HepG2 (cell line): Measurements from ENCODE around the gene TMEM229B. TPM values are rescaled to one million over a fixed set of nuclear protein-coding genes. Genes with fewer than 3 reads are reported as not detected.

Source experiments
- ADNP ChIP-seq: sonication (generic); formaldehyde crosslinking; IDR thresholded peaks from 2 replicates; pipeline ENCODE4 v1.4.0; 2020; ENCODE audit warnings: missing genetic modification reagents
- MEIS2 ChIP-seq: sonication (generic); formaldehyde crosslinking; IDR thresholded peaks from 2 replicates; pipeline ENCODE4 v1.9.0; 2021; ENCODE audit warnings: mild to moderate bottlenecking, missing genetic modification reagents
- PHF20 ChIP-seq: sonication (generic); formaldehyde crosslinking; IDR thresholded peaks from 2 replicates; pipeline ENCODE4 v1.5.0; 2020; ENCODE audit warnings: mild to moderate bottlenecking, missing genetic modification reagents
- POLR2G ChIP-seq: fragments of 200-400 bp; formaldehyde crosslinking; IDR thresholded peaks from 2 replicates; pipeline ENCODE4 v1.6.1; 2018; ENCODE audit warnings: mild to moderate bottlenecking, low read depth, low read length, moderate library complexity
- RCOR2 ChIP-seq: IDR thresholded peaks from 2 replicates; pipeline ENCODE4 v1.6.1; 2016; ENCODE audit warnings: missing biosample characterization, missing genetic modification reagents
- SMAD9 ChIP-seq: sonication (generic); formaldehyde crosslinking; IDR thresholded peaks from 2 replicates; pipeline ENCODE4 v1.5.1; 2020; ENCODE audit warnings: mild to moderate bottlenecking, missing genetic modification reagents
- SP5 ChIP-seq: IDR thresholded peaks from 2 replicates; pipeline ENCODE4 v1.6.1; 2016; ENCODE audit warnings: low read depth, borderline replicate concordance
- SRF ChIP-seq: IDR thresholded peaks from 2 replicates; pipeline ENCODE4 v1.6.1; 2011; ENCODE audit warnings: mild to moderate bottlenecking, low read depth, low read length, moderate library complexity
- SRY ChIP-seq: sonication (generic); formaldehyde crosslinking; IDR thresholded peaks from 2 replicates; pipeline ENCODE4 v1.8.0; 2022; ENCODE audit warnings: mild to moderate bottlenecking, missing genetic modification reagents
- WIZ ChIP-seq: sonication (generic); formaldehyde crosslinking; IDR thresholded peaks from 2 replicates; pipeline ENCODE4 v1.5.1; 2020; ENCODE audit warnings: mild to moderate bottlenecking, missing genetic modification reagents
- ZBTB1 ChIP-seq: sonication (generic); formaldehyde crosslinking; IDR thresholded peaks from 2 replicates; pipeline ENCODE4 v1.4.0; 2020; ENCODE audit warnings: missing genetic modification reagents, borderline replicate concordance
- ZBTB8A ChIP-seq: sonication (generic); formaldehyde crosslinking; IDR thresholded peaks from 2 replicates; pipeline ENCODE4 v1.4.0; 2020; ENCODE audit warnings: mild to moderate bottlenecking, low read depth, missing genetic modification reagents, borderline replicate concordance
- ZMYM3 ChIP-seq: sonication (generic); formaldehyde crosslinking; IDR thresholded peaks from 2 replicates; pipeline ENCODE4 v1.5.1; 2020; ENCODE audit warnings: mild to moderate bottlenecking, missing genetic modification reagents
- ZNF207 ChIP-seq: fragments of 450-650 bp; IDR thresholded peaks from 2 replicates; pipeline ENCODE4 v1.6.1; 2016; ENCODE audit warnings: antibody characterized with exemption, borderline replicate concordance
- ZNF501 ChIP-seq: sonication (generic); formaldehyde crosslinking; IDR thresholded peaks from 2 replicates; pipeline ENCODE4 v1.5.1; 2020; ENCODE audit warnings: mild to moderate bottlenecking, moderate library complexity, missing genetic modification reagents
- ZNF598 ChIP-seq: sonication (generic); formaldehyde crosslinking; IDR thresholded peaks from 2 replicates; pipeline ENCODE4 v1.5.1; 2020; ENCODE audit warnings: mild to moderate bottlenecking, missing genetic modification reagents, borderline replicate concordance
- ZNF670 ChIP-seq: sonication (generic); formaldehyde crosslinking; IDR thresholded peaks from 2 replicates; pipeline ENCODE4 v1.8.0; 2022; ENCODE audit warnings: mild to moderate bottlenecking, missing genetic modification reagents, borderline replicate concordance
- ZNF777 ChIP-seq: sonication (generic); formaldehyde crosslinking; IDR thresholded peaks from 2 replicates; pipeline ENCODE4 v1.4.0; 2020; ENCODE audit warnings: missing genetic modification reagents
- ZNF816 ChIP-seq: sonication (generic); formaldehyde crosslinking; IDR thresholded peaks from 2 replicates; pipeline ENCODE4 v1.8.0; 2022; ENCODE audit warnings: missing genetic modification reagents, mild to moderate bottlenecking, borderline replicate concordance
- polyA plus RNA-seq, 8 experiments: library from polyadenylated mRNA; depleted of rRNA in 3 of 8; stranded (reverse) in 7 of 8; unstranded in 1 of 8; fragments of >200 nt; fragmentation: Illumina TruSeq in 4 of 8; extraction: Trizol in 4 of 8; gene quantifications; 2 replicates each; pipeline versions ENCODE4 v1.2.1 to v1.2.3, GENCODE V29; 2011 to 2016; ENCODE audit warnings: low read depth in 4 of 8, missing spikeins in 1 of 8, mixed read lengths in 1 of 8; ENCODE audit not compliant: insufficient read depth in 1 of 8
- total RNA-seq, 5 experiments: library from RNA; depleted of rRNA; stranded (reverse); fragments of >200 nt; fragmentation: Illumina TruSeq; extraction: Trizol; gene quantifications; 2 replicates each; pipeline ENCODE4 v1.2.3, GENCODE V29; 2016; ENCODE audit warnings: low read depth in 1 of 5
- TF ChIP-seq, protein P1 (sequence below): sonication (generic); formaldehyde crosslinking; IDR thresholded peaks from 2 replicates; pipeline ENCODE4 v1.4.0; 2020; ENCODE audit warnings: missing genetic modification reagents
- TF ChIP-seq, protein P2 (sequence below): IDR thresholded peaks from 2 replicates; pipeline ENCODE4 v1.6.1; 2016; ENCODE audit warnings: mild to moderate bottlenecking, missing biosample characterization, missing genetic modification reagents
- TF ChIP-seq, protein P3 (sequence below): sonication (generic); formaldehyde crosslinking; IDR thresholded peaks from 2 replicates; pipeline ENCODE4 v1.8.0; 2022; ENCODE audit warnings: mild to moderate bottlenecking, missing genetic modification reagents, borderline replicate concordance
- TF ChIP-seq, protein P4 (sequence below): IDR thresholded peaks from 2 replicates; pipeline ENCODE4 v1.6.1; 2016; ENCODE audit warnings: low read depth
- TF ChIP-seq, protein P5 (sequence below): sonication (generic); formaldehyde crosslinking; IDR thresholded peaks from 2 replicates; pipeline ENCODE4 v1.5.0; 2020; ENCODE audit warnings: missing genetic modification reagents
- TF ChIP-seq, protein P6 (sequence below): sonication (generic); formaldehyde crosslinking; IDR thresholded peaks from 2 replicates; pipeline ENCODE4 v1.5.0; 2020; ENCODE audit warnings: mild to moderate bottlenecking, low read depth, missing genetic modification reagents, borderline replicate concordance

Gene TMEM229B
- total and polyA plus RNA-seq, 2 of the 13 experiments (the other 11 are each of a cell fraction or from before 2014, with no cell fraction given): 0.69 to 1.1 TPM

DNA sequence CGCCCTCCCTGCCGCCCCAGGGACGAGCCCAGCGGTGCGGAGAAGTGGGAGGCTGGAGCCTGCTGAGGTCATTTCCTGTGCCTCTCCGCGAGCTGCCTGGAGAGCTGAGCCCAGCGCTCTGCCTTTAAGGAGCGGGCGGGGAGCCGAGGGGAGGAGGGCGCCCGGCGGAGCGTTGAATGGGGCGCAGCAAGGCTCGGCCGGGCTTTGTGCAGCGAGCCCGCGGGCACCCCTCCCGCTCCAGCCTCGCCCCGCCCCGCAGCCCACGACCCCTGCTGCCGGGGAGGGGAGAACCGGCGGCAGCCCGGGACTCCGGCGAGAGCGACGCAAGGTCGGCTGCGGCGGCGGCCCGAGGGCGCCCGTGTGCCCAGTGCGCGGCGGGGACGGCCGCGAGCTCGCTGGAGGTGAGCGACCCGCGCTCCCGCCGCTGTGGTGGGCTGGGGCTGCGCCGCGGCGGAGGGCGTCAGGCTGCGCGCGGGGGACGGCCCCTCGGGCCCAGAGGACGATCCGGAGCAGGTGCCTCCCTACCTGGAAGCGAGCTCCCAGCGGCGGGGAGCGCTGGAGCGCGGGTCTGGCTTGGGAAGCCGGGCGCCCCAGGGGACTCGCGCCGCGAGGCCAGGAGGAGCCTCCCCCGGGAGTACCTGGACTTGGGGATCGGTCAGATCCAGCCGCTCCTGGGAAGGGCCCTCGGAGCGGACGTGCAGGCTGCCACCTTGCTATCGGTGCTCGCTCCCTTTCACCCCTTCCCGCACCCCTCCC, 44.7 kb upstream of the TMEM229B start, which contains the start of gene PLEKHH1 (continued):
- TF ChIP-seq, protein P1, sequence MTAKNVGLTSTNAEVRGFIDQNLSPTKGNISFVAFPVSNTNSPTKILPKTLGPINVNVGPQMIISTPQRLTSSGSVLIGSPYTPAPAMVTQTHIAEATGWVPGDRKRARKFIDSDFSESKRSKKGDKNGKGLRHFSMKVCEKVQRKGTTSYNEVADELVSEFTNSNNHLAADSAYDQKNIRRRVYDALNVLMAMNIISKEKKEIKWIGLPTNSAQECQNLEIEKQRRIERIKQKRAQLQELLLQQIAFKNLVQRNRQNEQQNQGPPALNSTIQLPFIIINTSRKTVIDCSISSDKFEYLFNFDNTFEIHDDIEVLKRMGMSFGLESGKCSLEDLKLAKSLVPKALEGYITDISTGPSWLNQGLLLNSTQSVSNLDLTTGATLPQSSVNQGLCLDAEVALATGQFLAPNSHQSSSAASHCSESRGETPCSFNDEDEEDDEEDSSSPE (CRISPR knock-in tag): 0 out of 2 replicates have a peak, but pooled peaks have one; percentile 31
- TF ChIP-seq ZNF777 (CRISPR knock-in tag) (peak; percentile 68), PHF20 (CRISPR knock-in tag) (no peak; the same call in 1 of the 2 replicates), ZNF501 (CRISPR knock-in tag) (peak; percentile 50; the same call in 1 of the 2 replicates), ZNF207 (no peak), MEIS2 (CRISPR knock-in tag) (0 out of 2 replicates have a peak, but pooled peaks have one; percentile 16), ZBTB1 (CRISPR knock-in tag) (no peak), SRF (no peak), ZNF670 (CRISPR knock-in tag) (no peak), SRY (CRISPR knock-in tag) (peak; percentile 29; the same call in 1 of the 2 replicates), SMAD9 (no peak), SP5 (CRISPR knock-in tag) (no peak), ZNF816 (CRISPR knock-in tag) (no peak), ZMYM3 (CRISPR knock-in tag) (no peak), ZBTB8A (no peak), ADNP (CRISPR knock-in tag) (no peak), POLR2G (peak; percentile 90), ZNF598 (no peak), WIZ (no peak), RCOR2 (CRISPR knock-in tag) (no peak)
- TF ChIP-seq, protein P2, sequence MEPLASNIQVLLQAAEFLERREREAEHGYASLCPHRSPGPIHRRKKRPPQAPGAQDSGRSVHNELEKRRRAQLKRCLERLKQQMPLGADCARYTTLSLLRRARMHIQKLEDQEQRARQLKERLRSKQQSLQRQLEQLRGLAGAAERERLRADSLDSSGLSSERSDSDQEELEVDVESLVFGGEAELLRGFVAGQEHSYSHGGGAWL (CRISPR knock-in tag): 0 out of 2 replicates have a peak, but pooled peaks have one; percentile 28
- TF ChIP-seq, protein P3, sequence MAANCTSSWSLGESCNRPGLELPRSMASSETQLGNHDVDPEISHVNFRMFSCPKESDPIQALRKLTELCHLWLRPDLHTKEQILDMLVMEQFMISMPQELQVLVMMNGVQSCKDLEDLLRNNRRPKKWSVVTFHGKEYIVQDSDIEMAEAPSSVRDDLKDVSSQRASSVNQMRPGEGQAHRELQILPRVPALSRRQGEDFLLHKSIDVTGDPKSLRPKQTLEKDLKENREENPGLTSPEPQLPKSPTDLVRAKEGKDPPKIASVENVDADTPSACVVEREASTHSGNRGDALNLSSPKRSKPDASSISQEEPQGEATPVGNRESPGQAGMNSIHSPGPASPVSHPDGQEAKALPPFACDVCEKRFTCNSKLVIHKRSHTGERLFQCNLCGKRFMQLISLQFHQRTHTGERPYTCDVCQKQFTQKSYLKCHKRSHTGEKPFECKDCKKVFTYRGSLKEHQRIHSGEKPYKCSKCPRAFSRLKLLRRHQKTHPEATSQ (CRISPR knock-in tag): no peak
- TF ChIP-seq, protein P4, sequence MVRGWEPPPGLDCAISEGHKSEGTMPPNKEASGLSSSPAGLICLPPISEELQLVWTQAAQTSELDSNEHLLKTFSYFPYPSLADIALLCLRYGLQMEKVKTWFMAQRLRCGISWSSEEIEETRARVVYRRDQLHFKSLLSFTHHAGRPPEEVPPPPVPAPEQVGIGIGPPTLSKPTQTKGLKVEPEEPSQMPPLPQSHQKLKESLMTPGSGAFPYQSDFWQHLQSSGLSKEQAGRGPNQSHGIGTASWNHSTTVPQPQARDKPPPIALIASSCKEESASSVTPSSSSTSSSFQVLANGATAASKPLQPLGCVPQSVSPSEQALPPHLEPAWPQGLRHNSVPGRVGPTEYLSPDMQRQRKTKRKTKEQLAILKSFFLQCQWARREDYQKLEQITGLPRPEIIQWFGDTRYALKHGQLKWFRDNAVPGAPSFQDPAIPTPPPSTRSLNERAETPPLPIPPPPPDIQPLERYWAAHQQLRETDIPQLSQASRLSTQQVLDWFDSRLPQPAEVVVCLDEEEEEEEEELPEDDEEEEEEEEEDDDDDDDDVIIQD: no peak
- TF ChIP-seq, protein P5, sequence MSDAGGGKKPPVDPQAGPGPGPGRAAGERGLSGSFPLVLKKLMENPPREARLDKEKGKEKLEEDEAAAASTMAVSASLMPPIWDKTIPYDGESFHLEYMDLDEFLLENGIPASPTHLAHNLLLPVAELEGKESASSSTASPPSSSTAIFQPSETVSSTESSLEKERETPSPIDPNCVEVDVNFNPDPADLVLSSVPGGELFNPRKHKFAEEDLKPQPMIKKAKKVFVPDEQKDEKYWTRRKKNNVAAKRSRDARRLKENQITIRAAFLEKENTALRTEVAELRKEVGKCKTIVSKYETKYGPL: no peak
- TF ChIP-seq, protein P6, sequence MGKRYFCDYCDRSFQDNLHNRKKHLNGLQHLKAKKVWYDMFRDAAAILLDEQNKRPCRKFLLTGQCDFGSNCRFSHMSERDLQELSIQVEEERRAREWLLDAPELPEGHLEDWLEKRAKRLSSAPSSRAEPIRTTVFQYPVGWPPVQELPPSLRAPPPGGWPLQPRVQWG: no peak
